ENCODE results near the gene CD47.

The CD47 gene

DNA sequence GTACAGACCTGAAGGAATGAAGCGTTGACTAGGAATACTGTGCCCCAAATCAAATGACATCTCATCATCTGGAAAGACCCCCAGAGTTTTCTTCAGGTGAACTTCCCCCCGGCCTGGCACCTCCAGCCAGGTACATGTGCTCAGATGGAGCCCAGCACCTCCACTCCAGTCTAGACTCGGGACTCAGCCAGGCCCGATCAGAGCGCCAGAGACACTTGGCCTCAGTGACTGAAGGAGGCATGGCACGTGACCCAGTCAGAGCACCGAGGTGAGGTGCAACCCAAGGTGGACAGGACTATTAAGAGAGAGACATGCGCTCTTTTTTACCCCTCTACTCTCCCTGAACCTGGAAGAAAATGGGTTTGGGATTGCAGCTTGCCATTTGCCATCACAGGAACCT lies 48.5 kb downstream of the CD47 start:
- TF ChIP-seq POLR2A (IDR thresholded peaks at IDR 0.05; ENCODE audit: low read depth, low read length) (no peak), POLR2AphosphoS5 (IDR thresholded peaks at IDR 0.05; ENCODE audit: low read depth, low read length) (no peak; the same call in 1 of the 2 replicates), TAF1 (IDR thresholded peaks at IDR 0.05; ENCODE audit: borderline replicate concordance, low read depth, low read length) (no peak)
- no peak for FAIRE-seq
- DNase-seq (ENCODE audit: insufficient read length): no peak

DNA sequence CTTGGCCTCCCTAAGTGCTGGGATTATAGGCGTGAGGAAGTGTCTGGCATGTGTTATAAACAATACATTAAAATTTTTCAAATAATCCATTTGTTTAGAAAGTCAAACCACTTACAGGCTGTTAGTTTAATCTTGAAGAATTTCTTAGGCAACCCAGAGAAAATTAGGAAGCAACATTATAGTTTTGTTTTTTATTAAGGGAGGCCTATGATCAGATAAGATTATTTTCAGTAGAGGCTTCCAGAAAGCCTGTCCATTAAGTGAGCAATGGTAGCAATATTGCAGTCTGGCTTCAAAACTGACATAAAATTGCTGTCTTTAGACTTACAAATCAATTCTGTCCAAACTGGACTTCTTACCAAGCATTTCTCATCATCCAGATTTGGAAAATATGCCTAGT lies 49.6 kb downstream of the CD47 start:
- TF ChIP-seq TAF1 (IDR thresholded peaks at IDR 0.05; ENCODE audit: borderline replicate concordance, low read depth, low read length) (no peak), POLR2A (IDR thresholded peaks at IDR 0.05; ENCODE audit: low read depth, low read length) (no peak), POLR2AphosphoS5 (IDR thresholded peaks at IDR 0.05; ENCODE audit: low read depth, low read length) (no peak)
- DNase-seq (ENCODE audit: insufficient read length) (no peak), FAIRE-seq (no peak)

DNA sequence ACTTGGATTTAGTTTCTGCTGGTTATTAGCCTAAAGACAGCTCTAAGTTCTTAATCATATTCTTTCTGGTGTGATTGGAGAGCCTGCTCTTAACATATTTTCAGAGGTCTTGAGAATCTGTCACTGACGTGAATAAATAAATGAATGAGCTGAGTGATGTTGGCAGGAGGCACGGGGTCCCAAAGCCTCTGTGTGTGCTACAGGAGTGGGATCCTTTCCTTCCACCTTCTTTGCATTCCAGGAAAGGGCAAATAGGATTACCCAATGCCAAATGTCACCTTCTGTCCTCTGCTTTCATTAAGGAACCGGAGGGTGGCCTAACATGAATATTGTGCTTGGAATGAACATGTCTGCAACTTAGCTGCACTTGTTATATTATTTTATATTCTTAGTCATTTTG lies 53.1 kb downstream of the CD47 start:
- TF ChIP-seq POLR2AphosphoS5 (IDR thresholded peaks at IDR 0.05; ENCODE audit: low read depth, low read length) (no peak), POLR2A (IDR thresholded peaks at IDR 0.05; ENCODE audit: low read depth, low read length) (no peak), TAF1 (IDR thresholded peaks at IDR 0.05; ENCODE audit: borderline replicate concordance, low read depth, low read length) (no peak)
- DNase-seq (ENCODE audit: insufficient read length) (no peak), FAIRE-seq (no peak)

DNA sequence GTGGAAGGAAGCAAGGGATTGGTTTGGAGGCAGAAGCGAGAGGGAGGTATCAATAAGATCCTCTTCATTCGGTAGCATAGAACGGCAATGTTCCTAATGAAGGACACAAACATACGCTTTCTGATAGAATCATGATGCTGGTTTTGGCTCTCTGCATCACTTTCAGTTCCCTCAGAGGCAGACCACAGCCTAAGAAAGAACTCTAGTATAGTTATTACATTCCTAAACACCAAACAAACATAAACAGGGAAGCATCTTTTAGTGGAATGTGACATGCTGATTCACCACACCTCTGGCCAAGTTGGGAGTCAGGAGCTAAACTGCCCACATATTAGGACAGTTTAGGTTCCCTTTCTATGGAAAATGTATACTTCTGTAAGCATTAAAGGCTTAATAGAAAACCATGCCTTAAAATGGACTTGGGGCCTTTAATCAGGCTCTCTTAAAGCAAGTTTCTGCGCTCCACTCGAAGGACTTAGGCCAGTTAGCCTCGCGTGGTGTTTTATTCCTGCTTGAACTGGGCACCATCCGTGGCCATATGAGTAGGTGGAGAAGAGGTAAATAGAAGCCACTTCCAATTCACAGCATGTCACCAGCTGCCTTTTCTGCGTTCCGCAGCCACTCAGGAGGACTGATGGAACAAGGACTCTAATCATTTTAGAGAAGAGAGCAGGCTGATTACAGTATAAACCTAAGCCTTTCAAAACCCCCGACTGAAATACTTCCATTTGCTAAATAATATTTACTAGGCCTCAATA lies 53.7 kb downstream of the CD47 start:
- DNase-seq (ENCODE audit: insufficient read length) (no peak), FAIRE-seq (peak; percentile 24)
- no peak for TF ChIP-seq POLR2AphosphoS5 (IDR thresholded peaks at IDR 0.05; ENCODE audit: low read depth, low read length)
- TF ChIP-seq TAF1 (IDR thresholded peaks at IDR 0.05; ENCODE audit: borderline replicate concordance, low read depth, low read length): no peak
- no peak for TF ChIP-seq POLR2A (IDR thresholded peaks at IDR 0.05; ENCODE audit: low read depth, low read length)

DNA sequence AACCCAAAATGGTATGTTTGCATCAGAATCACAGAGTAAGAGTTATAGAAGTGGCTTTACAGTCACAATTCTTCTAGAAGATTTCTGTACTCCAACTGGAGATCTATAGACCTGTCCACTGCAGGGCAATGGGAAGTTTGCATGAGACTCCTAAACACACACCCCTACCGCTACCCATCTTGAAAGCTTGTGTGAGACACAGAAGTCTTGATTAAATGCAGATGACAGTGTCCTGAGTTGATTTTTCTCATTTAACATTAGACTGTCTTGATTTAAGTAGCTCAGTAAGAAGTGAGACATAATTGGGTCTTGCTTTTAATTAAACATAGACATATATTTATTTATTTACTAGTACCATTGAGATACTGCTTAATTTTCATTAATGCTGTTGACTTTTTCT lies 54.4 kb downstream of the CD47 start:
- no peak for TF ChIP-seq POLR2A (IDR thresholded peaks at IDR 0.05; ENCODE audit: low read depth, low read length)
- no peak for TF ChIP-seq TAF1 (IDR thresholded peaks at IDR 0.05; ENCODE audit: borderline replicate concordance, low read depth, low read length)
- no peak for TF ChIP-seq POLR2AphosphoS5 (IDR thresholded peaks at IDR 0.05; ENCODE audit: low read depth, low read length)
- DNase-seq (ENCODE audit: insufficient read length) (no peak), FAIRE-seq (no peak)

DNA sequence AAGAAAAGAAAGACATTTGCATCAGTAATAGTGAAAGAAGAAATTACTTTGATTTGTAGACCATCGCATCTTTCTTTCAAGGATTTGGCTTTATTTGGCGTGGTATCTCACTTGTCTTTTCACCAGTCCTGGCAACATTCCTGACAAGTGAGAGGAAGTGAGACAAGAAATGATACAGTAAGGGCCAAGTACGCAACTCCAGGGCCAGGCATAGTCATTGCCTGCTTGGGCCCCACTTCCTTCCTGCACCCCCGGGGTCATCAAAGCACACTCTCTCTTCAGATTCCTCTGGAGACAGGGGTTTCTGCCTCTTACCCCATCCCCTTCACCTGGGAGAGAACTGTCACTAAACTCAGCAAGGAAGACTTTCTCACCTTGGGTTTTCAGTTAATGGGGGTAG lies 55.1 kb downstream of the CD47 start:
- FAIRE-seq: peak; percentile 38
- no peak for DNase-seq (ENCODE audit: insufficient read length)
- TF ChIP-seq POLR2AphosphoS5 (IDR thresholded peaks at IDR 0.05; ENCODE audit: low read depth, low read length) (no peak), TAF1 (IDR thresholded peaks at IDR 0.05; ENCODE audit: borderline replicate concordance, low read depth, low read length) (no peak), POLR2A (IDR thresholded peaks at IDR 0.05; ENCODE audit: low read depth, low read length) (no peak)

DNA sequence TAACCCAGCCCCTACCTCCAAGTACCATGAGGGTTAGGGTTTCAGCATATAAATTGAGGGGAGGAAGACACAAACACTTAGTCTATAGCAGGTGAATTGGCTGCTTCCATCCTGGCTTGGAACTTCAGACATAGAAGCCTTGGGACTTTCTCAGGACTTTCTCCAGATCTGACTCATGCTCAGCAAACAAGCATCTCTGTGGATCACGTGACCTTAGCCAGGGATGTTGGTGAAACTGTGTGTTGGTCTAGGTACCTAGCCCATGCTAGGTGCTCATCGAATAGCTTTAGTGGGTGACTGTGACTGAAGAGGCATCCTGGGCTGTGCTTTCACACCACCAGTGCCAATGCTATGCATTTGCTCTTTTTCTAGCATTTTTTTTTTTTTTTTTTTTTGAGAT lies 58.9 kb downstream of the CD47 start:
- no peak for TF ChIP-seq POLR2AphosphoS5 (IDR thresholded peaks at IDR 0.05; ENCODE audit: low read depth, low read length)
- no peak for TF ChIP-seq TAF1 (IDR thresholded peaks at IDR 0.05; ENCODE audit: borderline replicate concordance, low read depth, low read length)
- no peak for TF ChIP-seq POLR2A (IDR thresholded peaks at IDR 0.05; ENCODE audit: low read depth, low read length)
- DNase-seq (ENCODE audit: insufficient read length) (no peak), FAIRE-seq (no peak)

DNA sequence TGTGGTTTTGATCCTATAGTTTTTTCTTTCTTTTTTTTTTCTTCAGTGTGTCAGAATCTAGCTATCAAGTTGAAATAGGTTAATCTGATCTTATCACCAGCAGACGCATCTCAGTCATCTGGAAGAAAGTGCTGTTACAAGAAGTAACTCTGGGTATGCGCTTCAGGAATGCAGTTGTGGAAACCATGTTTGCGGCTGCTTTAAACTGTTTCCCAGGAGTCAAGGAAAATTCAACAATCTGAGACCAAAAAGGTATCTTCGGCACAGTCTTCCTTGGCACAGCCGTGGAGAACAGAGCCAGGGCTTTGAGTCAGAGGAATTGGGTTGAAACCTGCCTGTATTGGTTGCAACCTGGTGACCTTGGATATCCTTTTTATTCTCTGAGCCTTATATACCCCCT lies 59.9 kb downstream of the CD47 start:
- DNase-seq (ENCODE audit: insufficient read length) (no peak), FAIRE-seq (no peak)
- no peak for TF ChIP-seq TAF1 (IDR thresholded peaks at IDR 0.05; ENCODE audit: borderline replicate concordance, low read depth, low read length)
- no peak for TF ChIP-seq POLR2AphosphoS5 (IDR thresholded peaks at IDR 0.05; ENCODE audit: low read depth, low read length)
- no peak for TF ChIP-seq POLR2A (IDR thresholded peaks at IDR 0.05; ENCODE audit: low read depth, low read length)

DNA sequence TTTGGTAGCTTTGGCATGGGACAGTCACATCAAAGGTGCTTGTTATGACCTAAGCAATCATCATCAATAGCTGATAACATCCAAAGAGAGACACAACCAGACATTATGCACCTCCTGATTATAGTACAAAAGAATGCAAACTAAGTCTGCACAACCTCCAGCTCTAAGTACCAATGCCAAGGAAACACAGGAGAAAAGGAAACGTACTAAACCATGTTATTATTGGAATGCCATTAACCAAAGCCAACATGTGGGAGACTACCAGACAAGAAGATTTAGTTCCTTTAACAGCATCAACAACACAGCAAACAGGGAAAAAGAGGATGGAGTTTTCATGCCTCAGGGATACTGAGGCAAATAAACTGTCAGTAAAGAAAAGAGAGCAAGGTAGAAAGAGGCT lies 61.4 kb downstream of the CD47 start:
- DNase-seq (ENCODE audit: insufficient read length) (no peak), FAIRE-seq (no peak)
- no peak for TF ChIP-seq POLR2AphosphoS5 (IDR thresholded peaks at IDR 0.05; ENCODE audit: low read depth, low read length)

DNA sequence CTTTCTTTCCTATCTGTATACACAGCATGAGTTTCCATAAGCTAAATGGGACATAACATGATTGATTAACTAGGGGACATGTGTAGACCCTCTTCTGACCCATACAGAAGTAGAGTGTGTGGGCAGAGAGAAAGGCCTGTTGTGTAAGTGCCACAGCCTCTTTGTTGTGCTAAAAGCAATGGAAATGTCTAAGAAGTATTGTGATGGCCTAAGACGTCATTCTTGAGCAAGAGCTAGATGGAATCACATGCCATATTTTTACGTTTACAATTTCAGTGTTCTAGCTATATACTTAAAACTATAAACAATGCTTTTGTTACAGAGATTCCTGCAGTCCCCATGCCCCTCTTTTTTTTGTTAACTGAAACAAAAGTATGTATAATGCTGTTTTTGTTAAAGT lies 61.9 kb downstream of the CD47 start:
- DNase-seq (ENCODE audit: insufficient read length): no peak
- no peak for FAIRE-seq
- TF ChIP-seq TAF1 (IDR thresholded peaks at IDR 0.05; ENCODE audit: borderline replicate concordance, low read depth, low read length) (no peak), POLR2A (IDR thresholded peaks at IDR 0.05; ENCODE audit: low read depth, low read length) (no peak), POLR2AphosphoS5 (IDR thresholded peaks at IDR 0.05; ENCODE audit: low read depth, low read length) (no peak)

DNA sequence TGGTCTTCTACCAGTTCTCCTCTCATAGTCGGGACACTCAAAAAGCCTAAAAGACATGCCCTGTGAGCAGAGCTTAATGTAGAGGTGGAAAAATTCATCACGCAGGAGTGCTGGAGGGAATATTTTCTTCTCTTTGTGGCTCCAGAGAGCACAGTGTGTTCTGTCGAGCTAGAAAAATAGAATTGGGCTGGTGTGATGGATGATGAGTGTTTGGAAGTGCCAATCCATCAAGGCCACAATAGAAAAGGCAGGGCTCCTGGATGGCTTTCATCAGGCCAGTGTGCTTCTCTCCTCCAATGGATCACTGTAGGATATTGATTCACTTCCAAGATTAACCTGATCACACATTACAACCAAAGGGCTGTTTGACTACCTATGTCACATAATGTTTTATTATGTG lies 65.7 kb downstream of the CD47 start:
- TF ChIP-seq POLR2A (IDR thresholded peaks at IDR 0.05; ENCODE audit: low read depth, low read length) (no peak), POLR2AphosphoS5 (IDR thresholded peaks at IDR 0.05; ENCODE audit: low read depth, low read length) (no peak), TAF1 (IDR thresholded peaks at IDR 0.05; ENCODE audit: borderline replicate concordance, low read depth, low read length) (no peak)
- no peak for FAIRE-seq

DNA sequence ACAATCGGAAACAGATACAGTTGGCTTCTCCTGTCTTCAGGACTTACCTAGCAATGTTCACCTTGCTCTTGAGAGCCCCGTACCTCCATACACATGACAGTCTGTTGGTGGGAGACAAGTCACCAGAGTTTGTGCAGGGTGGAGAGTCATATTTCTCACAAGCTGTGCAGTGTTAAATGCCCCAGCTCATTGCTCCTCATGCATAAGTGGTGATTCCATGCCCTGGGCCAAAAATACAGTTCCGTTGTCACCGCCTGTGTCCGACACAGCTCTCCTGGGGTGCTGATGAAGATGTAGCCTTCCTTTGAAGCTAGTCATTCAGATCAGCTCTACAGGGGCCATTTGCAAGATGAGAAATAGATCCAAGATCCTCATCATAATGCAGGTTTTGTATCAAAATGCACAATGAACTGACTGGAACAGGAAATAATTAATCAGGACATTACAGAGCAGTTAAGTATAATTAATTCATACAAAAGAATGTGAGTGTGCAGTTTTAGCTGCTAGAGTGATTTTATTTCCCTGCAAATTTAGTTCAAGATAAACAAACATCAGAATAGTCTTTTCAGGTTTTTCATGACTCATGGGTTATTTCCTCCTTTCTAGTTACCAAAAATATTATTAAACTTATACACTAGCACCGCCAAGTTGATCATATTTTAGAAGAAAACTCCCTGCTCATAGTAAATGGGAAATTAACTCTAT lies 66.5 kb downstream of the CD47 start:
- FAIRE-seq (no peak), DNase-seq (ENCODE audit: insufficient read length) (no peak)
- TF ChIP-seq TAF1 (IDR thresholded peaks at IDR 0.05; ENCODE audit: borderline replicate concordance, low read depth, low read length): no peak
- no peak for TF ChIP-seq POLR2A (IDR thresholded peaks at IDR 0.05; ENCODE audit: low read depth, low read length)
- no peak for TF ChIP-seq POLR2AphosphoS5 (IDR thresholded peaks at IDR 0.05; ENCODE audit: low read depth, low read length)

More for the DNA sequence above, 65.7 kb downstream of the CD47 start:
- DNase-seq (ENCODE audit: insufficient read length): no peak

Measured in GM12892 (cell line).